C4-2B (cell line): Measurements from ENCODE around the gene TUBB6.

Source experiments
- CTCF ChIP-seq: fragments of 450-650 bp; conservative IDR thresholded peaks from 2 replicates; pipeline ENCODE4 v1.5.1; 2017; ENCODE audit warnings: mild to moderate bottlenecking
- ZFX ChIP-seq: fragments of 450-650 bp; IDR thresholded peaks from 2 replicates; pipeline ENCODE4 v1.6.1; 2017

- TF ChIP-seq CTCF, result no peak
- no peak for TF ChIP-seq ZFX
Measured at GRCh38 chr18:12336887-12337286, 28.8 kb downstream of the TUBB6 start.
